Astrocyte (in vitro differentiated cells and primary cell): Measurements from ENCODE around the gene TRAPPC2.

ENCODE experiments used
- CTCF ChIP-seq: IDR thresholded peaks from 2 replicates; pipeline ENCODE4 v1.5.1; 2011; ENCODE audit warnings: low read depth, mild to moderate bottlenecking, inconsistent platforms, low read length, moderate library complexity; ENCODE audit not compliant: insufficient read depth
- EZH2 ChIP-seq: IDR thresholded peaks from 2 replicates; pipeline ENCODE4 v1.6.1; 2012; ENCODE audit warnings: mild to moderate bottlenecking, low read length, inconsistent platforms; ENCODE audit not compliant: insufficient read depth

GRCh38 chrX:13760426-13760825, 26.0 kb upstream of the TRAPPC2 start:
- no peak for TF ChIP-seq CTCF
- no peak for TF ChIP-seq EZH2
